NCI-H345 treated with DMSO at 0.1 percent for 48 hours (cell line): ENCODE measurements around the gene NUP93.
"Not testable (repeated sequence)": the region's sequence is repeated elsewhere in the genome, so short reads cannot be mapped to it uniquely, and the experiment has no call there.

Source experiments
- DNase-seq: peaks from one replicate; lab custom pipeline; 2025; ENCODE audit not compliant: unreplicated experiment; lab: John Stamatoyannopoulos, UW

The NUP93 gene

DNA sequence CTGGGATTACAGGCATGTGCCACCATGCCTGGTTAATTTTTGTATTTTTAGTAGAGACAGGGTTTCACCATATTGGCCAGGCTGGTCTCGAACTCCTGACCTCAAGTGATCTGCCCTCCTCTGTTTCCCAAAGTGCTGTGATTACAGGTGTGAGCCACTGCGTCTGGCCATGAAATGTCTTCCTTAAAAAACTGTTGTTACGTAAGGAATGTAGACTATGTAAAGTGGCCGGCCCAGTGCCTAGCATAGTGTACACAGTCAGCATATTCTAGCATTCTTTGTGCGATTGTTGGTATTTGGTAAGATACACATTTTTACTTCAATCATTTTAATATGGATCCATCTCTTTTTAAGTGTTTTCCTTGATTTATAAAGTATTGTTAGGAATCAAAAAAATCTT, 81.7 kb downstream of the NUP93 start:
- not testable (repeated sequence) for DNase-seq

DNA sequence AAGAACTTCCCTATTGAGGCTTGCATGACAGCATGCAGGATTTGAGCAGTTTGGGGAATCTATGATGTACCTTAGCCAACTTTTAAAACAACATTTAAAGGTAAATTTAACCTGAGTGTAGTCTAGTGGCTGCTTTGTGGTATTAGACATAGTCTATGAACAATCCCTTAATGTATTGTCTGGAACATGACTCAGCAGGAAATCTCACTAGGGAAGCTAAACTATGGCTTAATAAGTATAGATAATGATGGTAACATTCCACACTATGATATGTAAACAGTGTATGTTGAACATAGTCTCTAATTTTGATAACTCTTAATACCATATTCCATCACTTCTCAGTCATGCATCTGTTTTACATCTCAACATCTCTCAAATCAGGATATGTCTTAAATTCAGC, 83.0 kb downstream of the NUP93 start:
- no peak for DNase-seq

DNA sequence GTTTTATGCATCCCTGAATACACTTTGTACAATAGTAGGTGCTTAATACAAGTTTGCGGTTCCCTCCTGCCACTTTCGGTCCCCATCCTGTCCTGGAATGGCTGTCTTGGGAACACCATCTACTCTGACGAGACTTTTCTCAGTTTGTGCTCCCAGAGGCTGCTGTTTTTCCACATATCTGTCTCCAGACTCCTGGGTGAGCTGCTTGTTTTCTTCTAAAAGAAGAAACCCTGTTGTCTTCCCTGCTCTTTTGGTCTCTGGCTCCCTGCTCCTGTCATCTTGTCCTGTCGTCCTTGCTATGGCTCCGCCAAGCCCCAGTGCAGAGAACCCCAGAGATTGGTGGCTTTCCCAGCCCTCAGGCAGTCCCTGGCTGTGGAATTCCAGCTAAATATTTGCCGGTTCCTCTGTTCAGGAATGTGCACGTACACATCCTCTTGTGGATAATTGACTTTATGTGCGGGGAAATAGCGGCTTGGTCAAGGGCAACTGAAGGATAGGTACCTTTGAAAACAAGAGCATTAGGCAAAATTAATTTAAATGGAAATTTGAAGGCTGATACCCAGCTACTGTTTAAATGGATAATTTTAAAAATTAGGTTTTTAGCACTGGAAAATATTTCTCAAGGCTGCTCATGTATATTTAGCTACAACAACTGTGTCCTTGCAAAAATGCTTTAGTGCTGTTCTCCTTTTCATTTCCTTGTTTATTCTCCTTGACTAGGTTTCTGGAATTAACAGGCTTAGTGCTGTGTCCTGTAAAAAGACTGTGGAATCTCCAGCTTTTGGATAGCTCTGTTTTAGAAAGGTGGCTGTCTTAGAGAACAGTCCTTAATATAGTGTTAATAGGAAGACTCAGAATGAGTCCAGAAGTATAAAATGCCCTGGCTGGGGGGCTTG, 84.9 kb downstream of the NUP93 start:
- DNase-seq: no peak

DNA sequence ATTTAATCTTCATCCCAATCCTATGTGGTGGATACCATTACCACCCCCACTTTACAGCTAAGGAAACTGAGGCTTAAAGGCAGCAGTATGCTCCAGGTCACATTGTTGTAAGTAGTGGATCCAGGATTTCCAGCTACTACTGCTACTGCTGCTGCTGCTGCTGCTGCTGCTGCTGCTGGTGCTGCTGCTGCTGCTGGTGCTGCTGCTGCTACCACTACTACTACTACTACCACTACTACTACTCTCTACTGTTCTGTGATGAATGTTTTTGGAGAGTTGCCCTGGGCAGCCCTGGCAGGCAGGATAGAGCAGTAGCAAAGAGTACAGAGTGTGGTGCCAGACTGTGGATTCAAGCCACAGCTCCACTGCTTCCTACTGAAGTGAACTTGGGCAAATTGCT, 85.8 kb downstream of the NUP93 start:
- DNase-seq: no peak

DNA sequence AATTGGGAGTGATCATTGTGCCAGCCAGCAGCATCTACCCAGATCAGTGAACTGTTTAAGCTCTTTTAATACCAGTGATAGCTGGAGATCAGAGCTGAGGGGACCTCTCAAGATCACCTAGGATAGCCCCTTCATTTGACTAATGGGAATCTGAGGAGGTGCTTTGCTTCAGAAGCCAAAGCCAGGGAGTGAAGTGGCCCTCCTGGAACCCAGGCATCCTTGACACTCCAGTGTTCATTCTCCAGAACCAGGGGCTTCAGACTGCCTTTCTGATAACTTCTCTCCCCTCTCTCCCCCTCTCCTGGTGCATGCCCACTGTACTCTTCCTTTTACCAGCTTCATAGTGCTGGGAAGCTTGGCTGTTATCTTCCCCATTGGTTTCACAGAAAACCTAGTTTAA, 87.1 kb downstream of the NUP93 start:
- DNase-seq: no peak

DNA sequence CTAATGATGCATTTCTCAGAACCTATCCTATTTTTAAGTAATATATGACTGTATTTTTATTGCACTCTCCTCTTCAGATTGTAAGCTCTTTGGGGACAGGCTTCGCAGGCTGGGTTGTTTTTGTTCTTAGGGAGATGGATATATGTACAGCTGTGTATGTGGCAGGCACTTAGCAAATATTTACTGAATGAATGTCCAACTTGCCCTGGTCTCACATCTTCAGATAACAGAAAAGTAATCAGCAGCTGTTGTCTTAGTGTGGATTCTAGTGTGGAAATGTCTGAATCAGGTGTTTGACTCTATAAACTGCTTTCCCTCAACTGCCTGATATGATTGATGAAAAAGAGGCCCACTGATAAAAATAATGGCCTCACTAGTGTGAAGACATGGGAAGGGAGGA, 88.0 kb downstream of the NUP93 start:
- no peak for DNase-seq

DNA sequence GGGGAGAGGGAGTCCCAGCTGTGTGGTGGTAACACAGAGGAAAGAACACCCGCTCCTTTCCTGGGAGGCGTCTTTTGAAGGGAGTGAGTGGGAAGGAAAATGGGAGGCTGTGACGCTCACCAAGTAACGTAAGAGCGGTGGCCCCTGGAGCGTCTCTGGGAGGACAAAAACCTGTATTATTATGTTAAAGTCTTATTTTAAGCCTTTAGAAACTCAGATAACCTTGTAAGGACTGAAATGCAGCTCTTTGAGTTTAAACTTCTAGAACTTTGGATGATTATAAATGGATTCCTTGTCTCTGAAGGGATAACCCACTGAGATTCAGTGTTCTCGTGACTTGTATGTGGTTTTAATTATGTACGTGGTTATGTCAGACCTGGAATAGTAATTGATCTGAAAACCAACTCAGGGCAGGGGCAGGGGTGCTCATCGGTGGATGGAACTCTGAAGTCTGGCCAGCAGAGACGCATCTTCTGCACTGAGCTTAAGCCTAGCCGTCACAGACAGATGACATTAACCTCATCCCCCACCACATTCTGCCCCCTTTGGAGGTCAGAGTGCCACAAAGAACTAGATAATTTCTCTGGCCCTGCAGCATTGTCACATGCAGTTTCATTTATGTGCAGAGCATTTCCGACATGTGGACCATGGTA, 93.3 kb downstream of the NUP93 start:
- DNase-seq: no peak

DNA sequence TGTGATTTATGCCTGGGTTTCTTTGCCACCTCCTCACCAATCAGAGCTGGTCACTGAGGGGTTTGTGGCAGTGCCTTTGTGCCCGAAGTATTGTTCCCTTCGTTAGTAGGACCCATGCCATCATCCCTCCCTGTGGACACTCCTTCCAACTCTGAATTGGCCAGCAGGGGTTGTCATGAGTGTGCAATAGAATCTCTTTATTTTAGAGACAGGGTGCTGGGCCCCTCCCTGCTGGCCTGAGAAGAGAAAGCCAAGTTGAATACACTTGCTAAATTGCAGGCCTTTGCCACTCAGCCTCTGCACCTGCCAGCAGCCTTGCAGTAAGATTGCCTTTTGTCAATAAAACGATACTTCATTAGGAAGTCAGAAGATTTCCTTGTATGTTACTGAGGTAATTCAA, 94.4 kb downstream of the NUP93 start:
- no peak for DNase-seq

DNA sequence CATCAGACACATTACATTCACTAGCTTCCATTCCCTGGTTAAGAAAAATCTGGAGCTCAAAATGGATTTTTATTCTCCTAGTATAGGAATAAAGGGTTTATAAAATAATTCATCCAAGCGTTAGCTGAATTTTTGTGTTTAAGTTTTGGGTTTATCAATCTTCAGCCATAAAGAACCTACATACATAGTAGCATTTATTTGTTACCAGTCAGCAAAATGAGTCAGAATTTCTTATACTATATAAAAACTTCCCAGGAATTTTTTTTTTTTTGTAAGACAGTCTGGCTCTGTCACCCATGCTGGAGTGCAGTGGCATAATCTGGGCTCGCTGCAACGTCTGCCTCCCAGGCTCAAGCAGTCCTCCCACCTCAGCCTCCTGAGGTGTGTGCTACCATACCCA, 94.9 kb downstream of the NUP93 start:
- DNase-seq: no peak

DNA sequence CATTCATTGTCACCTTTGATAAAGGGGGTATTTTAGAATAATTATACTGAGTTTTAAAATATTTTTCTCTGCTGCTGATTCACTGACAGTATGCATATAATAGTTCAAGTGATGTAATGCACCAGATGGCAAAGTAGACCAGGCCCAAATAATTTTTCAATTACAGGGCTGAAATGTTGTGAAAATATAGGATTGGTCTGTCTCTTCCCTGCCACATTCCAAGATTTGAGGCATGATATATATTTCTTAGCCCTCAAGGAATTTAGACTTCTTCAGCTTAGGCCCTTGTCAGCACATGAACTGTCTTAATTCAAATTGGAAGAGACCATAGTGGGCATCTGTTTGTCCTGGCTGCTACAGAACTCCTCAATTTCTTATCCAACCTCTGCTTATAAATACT, 95.9 kb downstream of the NUP93 start:
- DNase-seq: no peak

DNA sequence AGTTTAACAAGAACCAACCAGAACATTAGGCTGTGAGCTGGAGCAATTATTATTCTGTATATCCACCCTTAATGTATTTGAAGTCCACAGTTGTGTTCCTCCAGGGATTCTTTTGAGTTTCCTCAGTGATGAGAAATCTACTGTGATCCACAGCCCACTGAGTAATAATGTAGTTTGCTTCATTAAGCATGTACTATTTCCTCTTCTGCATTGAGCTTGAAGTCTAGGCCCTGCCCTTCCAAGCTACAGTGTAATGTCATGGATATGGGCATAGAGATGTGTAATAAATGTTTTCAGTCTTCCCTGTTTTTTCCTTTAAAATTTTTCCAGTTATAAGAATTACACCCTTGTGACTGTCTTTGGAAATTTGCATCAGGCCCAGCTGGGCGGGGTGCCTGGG, 98.7 kb downstream of the NUP93 start:
- DNase-seq: no peak

DNA sequence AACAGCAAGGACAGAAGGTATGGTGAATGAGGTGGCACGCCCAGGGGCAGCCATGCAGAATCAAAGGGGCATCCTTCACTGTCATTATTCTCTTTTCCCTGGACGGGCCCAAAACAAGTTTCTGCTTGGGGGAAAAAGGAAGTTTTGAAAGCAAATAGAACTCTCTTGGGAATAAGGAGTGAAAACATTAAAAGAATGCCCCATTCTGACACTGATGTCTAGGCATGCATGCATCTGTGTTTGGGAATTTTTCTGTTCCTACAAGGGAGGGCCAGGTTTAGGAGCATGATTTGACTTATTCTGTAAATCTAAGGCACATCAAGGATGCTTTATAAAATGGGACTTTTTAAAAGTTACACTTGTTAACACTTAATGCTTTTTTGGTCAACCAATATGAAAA, 100.7 kb downstream of the NUP93 start:
- no peak for DNase-seq

DNA sequence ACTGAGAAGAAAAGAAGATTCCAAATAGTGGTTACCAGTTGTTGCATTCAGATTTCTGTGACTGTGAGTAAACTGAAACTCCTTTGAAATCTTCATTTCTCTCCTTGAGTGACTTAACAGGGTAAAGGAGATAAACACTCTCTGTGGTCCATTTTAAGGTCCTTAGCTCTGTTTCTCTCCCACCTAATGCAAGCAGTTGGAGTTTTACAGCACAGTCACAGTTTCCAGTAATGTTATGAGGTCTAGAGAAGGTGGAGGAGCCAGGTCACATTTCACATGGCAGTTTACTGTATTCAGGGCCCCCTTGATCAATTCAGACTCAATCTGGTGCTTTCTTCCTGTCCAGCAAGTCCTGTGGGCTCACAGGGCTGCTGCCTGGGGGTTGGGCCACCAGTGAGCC, 102.8 kb downstream of the NUP93 start:
- no peak for DNase-seq

DNA sequence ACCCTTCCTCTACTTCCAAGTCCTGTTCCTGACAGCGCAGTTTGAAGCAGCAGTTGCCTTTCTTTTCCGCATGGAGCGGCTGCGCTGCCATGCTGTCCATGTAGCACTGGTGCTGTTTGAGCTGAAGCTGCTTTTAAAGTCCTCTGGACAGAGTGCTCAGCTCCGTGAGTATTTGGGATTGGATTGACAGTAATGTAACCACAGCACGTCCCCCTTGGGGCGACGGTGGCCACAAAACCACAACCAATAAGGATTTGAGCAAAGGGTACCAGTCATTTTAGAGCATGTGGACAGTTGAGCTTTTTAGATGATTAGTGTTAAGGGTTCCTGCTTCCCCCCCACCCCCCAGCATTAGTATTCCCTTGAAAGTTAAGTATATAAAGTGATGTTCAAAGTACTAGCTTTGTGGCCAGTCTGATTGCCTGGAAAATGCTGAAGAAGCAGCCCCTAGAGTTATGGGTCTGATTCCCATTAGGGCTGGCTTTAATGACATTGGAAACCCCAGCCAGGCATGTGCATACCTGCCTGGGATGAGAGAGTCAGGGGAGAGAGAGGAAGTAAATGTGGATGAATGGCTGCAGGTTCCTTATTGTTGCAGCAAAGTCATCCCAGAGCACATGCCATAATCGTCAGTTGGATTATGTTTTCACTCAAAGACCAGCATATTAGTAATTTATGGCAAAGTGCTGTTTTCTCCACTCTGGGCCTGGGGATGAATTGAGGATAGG, 103.5 kb downstream of the NUP93 start:
- no peak for DNase-seq

DNA sequence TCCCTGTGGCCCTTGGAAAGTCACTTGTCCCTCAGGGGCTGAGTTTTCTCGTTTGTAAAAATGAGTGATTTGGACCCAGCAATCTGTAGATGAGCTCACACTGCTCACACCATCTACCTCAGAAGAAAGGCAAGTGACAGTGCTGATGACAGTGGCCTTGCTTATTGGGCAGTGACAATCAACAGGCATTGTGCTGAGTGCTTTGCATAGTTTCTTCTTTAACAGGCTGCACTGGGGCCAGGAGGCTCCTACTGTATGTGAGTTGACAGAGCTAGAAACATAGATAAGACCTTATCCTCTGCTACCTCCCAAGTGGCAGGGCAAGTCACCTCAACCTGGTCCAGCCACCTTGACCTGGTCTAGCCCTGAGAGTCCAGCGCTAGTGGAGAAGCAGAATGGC, 105.4 kb downstream of the NUP93 start:
- no peak for DNase-seq

DNA sequence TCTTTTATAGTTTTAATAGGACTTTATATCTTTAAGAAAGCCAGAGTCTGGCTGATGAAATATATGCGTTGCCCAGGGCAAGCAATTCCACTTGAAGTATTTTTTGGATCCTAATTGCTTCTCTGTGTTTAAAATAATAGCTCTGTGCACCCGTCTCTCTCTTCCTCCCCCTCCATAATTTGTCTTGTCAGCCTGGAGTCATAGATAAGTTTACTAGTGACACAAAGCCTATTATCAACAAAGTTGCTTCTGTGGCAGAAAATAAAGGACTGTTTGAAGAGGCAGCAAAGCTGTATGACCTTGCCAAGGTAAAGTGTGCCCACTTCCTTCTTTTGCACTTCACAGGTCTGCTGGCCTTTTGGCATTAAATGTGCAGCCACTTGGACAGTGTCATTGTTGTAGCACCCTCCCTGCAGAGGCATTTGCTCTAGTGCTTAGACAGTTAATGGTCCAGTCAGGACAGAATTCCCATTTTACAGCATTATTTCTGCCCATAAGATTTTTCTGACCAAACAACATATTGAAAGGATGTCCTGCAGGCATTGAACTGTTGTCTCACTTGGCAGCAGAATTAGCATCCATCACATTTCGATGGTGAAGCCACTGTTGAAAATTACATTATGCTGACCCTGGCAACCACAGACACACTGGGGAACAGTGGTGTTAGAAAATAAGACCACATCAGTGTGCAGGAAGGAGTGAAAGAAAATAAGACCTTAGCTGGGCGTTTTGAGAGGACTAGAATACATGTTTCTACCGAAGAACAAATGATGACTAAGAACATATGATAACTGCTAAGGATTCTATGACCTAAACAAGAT, 106.7 kb downstream of the NUP93 start:
- no peak for DNase-seq

DNA sequence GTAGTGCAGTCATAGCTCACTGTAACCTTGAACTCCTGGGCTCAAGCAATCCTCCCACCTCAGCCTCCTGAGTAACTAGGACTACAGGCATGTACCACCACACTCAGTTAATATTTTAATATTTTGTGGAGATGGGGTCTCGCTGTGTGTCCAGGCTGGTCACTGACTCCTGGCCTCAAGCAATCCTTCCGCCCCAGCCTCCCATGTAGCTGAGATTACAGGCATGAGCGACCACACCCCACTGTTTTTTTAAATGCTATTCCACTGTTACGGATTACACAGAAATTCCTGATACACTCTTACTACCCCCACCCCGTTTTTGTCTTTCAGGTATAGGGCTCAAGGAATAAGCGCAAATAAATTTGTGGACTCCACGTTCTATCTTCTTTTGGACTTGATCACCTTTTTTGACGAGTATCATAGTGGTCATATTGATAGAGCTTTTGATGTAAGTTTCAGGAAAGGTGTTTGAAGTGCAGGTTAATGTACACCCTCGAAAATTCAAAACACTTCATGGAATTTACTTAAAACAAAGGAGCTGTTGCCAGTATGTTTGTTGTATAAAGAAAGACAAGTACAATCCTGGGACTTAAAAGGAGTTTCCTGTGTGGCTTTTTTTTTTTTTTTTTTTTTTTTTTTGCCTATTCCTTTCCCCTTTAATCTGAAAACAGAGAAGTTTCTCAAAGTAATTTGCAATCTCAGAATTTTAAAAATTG, 108.9 kb downstream of the NUP93 start:
- DNase-seq: no peak

DNA sequence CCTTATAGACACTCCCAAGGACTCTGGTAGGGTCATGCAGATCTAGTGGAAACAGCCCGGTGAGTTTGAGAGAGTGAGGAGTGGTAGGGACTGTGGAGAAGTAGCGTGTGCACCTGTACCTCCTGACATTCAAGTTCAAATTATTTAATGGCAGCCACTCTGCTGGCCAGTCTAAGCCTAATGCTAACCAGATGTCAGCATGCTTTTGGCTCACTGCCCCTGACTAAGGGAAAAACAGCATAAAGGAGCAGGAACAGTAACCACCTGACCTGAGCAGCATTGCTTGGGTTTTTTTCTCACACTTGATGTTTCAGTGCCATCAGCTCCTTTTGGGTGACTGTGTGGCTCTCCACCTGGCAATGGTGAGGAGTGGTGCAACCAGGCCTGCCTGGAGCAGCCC, 111.3 kb downstream of the NUP93 start:
- no peak for DNase-seq

DNA sequence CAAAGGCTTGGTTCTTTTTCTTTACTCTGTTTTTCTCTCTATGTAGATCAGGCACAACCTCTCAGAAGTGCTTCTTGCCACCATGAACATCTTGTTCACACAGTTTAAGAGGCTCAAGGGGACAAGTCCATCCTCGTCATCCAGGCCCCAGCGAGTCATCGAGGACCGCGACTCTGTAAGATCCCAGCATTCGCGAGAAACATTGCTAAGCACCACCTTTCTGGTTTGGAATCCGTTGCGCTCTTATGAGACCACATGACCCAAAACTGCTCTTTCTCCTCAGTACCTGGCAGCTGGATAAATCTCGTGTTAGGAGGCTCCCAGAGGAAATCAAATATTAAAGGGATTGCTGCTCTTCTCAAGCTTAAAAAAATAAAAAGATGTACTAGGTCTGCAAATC, 111.7 kb downstream of the NUP93 start:
- DNase-seq: no peak

DNA sequence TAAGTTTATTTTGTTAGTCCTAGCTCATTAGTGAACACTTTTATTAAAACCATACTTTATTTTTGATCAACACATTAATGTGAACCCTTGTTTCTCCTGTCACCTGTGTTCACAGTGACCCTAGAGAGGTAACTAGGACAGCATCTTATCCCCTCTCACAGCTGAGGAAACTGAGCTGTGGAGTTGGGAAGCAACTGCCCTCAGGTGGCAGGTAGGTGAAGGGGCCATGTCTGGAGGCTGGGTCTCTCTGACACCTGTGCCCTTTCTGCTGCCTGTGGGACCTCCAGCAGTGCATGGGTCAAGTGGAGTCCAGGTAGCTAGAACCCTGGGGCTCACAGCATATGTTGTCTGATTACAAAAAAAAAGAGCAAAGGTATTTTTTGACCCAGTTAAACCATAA, 112.2 kb downstream of the NUP93 start:
- no peak for DNase-seq

DNA sequence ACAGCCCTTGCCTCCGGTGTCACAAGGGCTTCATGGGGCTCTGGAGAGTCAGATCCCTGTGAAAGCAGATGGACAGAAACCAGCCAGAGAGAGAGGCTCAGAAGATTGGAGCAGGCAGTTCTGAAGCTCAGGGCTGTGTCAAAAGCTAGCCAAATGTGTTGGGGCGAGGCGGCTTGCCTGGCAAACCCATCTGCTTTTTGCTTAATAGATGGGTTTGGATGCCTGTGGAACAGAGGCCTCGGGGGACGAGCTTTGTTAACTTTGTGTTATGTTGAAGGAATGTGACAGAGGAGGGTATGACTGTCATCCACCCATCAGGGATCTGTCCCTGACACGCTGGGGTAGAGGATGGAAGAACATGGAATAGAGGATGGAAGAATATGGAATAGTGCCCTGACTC, 114.1 kb downstream of the NUP93 start:
- no peak for DNase-seq
